H9 (cell line): ENCODE data around the gene SPTBN1. TPM values are rescaled to one million over a fixed set of nuclear protein-coding genes. Genes with fewer than 3 reads are reported as not detected.

Experiments used
- DNase-seq: peaks from one replicate; pipeline ENCODE4 v3.0.0-alpha.2; 2017
- H2AFZ ChIP-seq: one replicate; pipeline ENCODE4 v1.6.1; 2013; ENCODE audit warnings: mild to moderate bottlenecking, low read length, control low read depth, moderate library complexity
- H2AK5ac ChIP-seq: 2 replicates; pipeline ENCODE4 v1.6.1; 2013; ENCODE audit warnings: low read length, control low read depth, mixed read lengths; ENCODE audit not compliant: insufficient read length
- H2BK120ac ChIP-seq: one replicate; pipeline ENCODE4 v1.6.1; 2013; ENCODE audit warnings: low read depth, mild to moderate bottlenecking, low read length, control low read depth, inconsistent platforms; ENCODE audit not compliant: poor library complexity, severe bottlenecking
- H2BK12ac ChIP-seq: 2 replicates; pipeline ENCODE4 v1.6.1; 2013; ENCODE audit warnings: low read length, control low read depth, mixed read lengths, low read depth; ENCODE audit not compliant: insufficient read length
- H2BK15ac ChIP-seq: 2 replicates; pipeline ENCODE4 v1.6.1; 2013; ENCODE audit warnings: low read depth, low read length, control low read depth
- H2BK20ac ChIP-seq: one replicate; pipeline ENCODE4 v1.6.1; 2013; ENCODE audit warnings: low read depth, mild to moderate bottlenecking, low read length, control low read depth, inconsistent platforms; ENCODE audit not compliant: poor library complexity, severe bottlenecking
- H2BK5ac ChIP-seq: 2 replicates; pipeline ENCODE4 v1.6.1; 2013; ENCODE audit warnings: low read length, control low read depth, mixed read lengths; ENCODE audit not compliant: insufficient read length
- H3K14ac ChIP-seq: 2 replicates; pipeline ENCODE4 v1.6.1; 2013; ENCODE audit warnings: low read length, control low read depth; ENCODE audit not compliant: insufficient read depth
- H3K18ac ChIP-seq: 2 replicates; pipeline ENCODE4 v1.6.1; 2013; ENCODE audit warnings: low read depth, mild to moderate bottlenecking, mixed read lengths, low read length, control low read depth; ENCODE audit not compliant: insufficient read length
- H3K23ac ChIP-seq: 2 replicates; pipeline ENCODE4 v1.6.1; 2013; ENCODE audit warnings: low read length, control low read depth, mixed read lengths, low read depth; ENCODE audit not compliant: insufficient read length
- H3K23me2 ChIP-seq: 2 replicates; pipeline ENCODE4 v1.6.1; 2013; ENCODE audit warnings: low read depth, mild to moderate bottlenecking, mixed read lengths, low read length, control low read depth; ENCODE audit not compliant: insufficient read length, poor library complexity, severe bottlenecking
- H3K27ac ChIP-seq: 2 replicates; pipeline ENCODE4 v1.5.1; 2013; ENCODE audit warnings: low read length, control low read depth, mixed read lengths, low read depth; ENCODE audit not compliant: insufficient read length
- H3K27me3 ChIP-seq: 2 replicates; pipeline ENCODE4 v1.6.1; 2013; ENCODE audit warnings: low read length, control low read depth, inconsistent platforms; ENCODE audit not compliant: insufficient read depth
- H3K4ac ChIP-seq: 2 replicates; pipeline ENCODE4 v1.6.1; 2013; ENCODE audit warnings: low read depth, mild to moderate bottlenecking, control low read depth, inconsistent platforms, low read length, moderate library complexity
- H3K4me1 ChIP-seq: 2 replicates; pipeline ENCODE4 v1.6.1; 2013; ENCODE audit warnings: low read length, control low read depth, inconsistent platforms; ENCODE audit not compliant: insufficient read depth
- H3K4me2 ChIP-seq: 2 replicates; pipeline ENCODE4 v1.6.1; 2013; ENCODE audit warnings: low read length, control low read depth, mixed read lengths; ENCODE audit not compliant: insufficient read length, insufficient read depth
- H3K56ac ChIP-seq: 2 replicates; pipeline ENCODE4 v1.6.1; 2013; ENCODE audit warnings: low read depth, mild to moderate bottlenecking, mixed read lengths, low read length, control low read depth; ENCODE audit not compliant: insufficient read length
- H3K79me1 ChIP-seq: 2 replicates; pipeline ENCODE4 v1.6.1; 2013; ENCODE audit warnings: low read depth, mild to moderate bottlenecking, moderate library complexity, low read length, control low read depth, inconsistent platforms; ENCODE audit not compliant: insufficient read depth, poor library complexity, severe bottlenecking
- H3K79me2 ChIP-seq: 2 replicates; pipeline ENCODE4 v1.6.1; 2013; ENCODE audit warnings: low read length, control low read depth, inconsistent platforms; ENCODE audit not compliant: insufficient read depth
- H3K9ac ChIP-seq: 2 replicates; pipeline ENCODE4 v1.6.1; 2013; ENCODE audit warnings: low read length, control low read depth, mixed read lengths; ENCODE audit not compliant: insufficient read length; ENCODE audit errors: extremely low read depth
- H3K9me3 ChIP-seq: one replicate; pipeline ENCODE4 v1.6.1; 2013; ENCODE audit warnings: low read depth, low read length, inconsistent platforms; ENCODE audit not compliant: control insufficient read depth
- H3T11ph ChIP-seq: one replicate; pipeline ENCODE4 v1.6.1; 2013; ENCODE audit warnings: mild to moderate bottlenecking, low read length, control low read depth, inconsistent platforms
- H4K20me1 ChIP-seq: one replicate; pipeline ENCODE4 v1.6.1; 2013; ENCODE audit not compliant: control insufficient read depth, insufficient read length, insufficient read depth
- H4K5ac ChIP-seq: 2 replicates; pipeline ENCODE4 v1.6.1; 2013; ENCODE audit warnings: low read depth, mild to moderate bottlenecking, mixed read lengths, low read length, control low read depth; ENCODE audit not compliant: insufficient read length
- H4K8ac ChIP-seq: replicated peaks from 2 replicates; pipeline ENCODE4 v1.6.1; 2013; ENCODE audit warnings: low read length, control low read depth, mixed read lengths, low read depth; ENCODE audit not compliant: insufficient read length
- H4K91ac ChIP-seq: 2 replicates; pipeline ENCODE4 v1.6.1; 2013; ENCODE audit warnings: low read depth, mild to moderate bottlenecking, moderate library complexity, mixed read lengths, low read length, control low read depth; ENCODE audit not compliant: insufficient read length
- H3K27ac Mint-ChIP-seq, 3 experiments: 2 replicates in 2 of 3; 3 replicates in 1 of 3; pipeline ENCODE4 v1.8.0; 2020 to 2021; ENCODE audit warnings: mixed read lengths in 3 of 3, mild to moderate bottlenecking in 1 of 3, moderate library complexity in 1 of 3
- H3K27me3 Mint-ChIP-seq: 2 replicates; pipeline ENCODE4 v1.8.0; 2021; ENCODE audit warnings: low read depth, mild to moderate bottlenecking, moderate library complexity, mixed read lengths
- H3K36me3 Mint-ChIP-seq, 3 experiments: 2 replicates in 2 of 3; 3 replicates in 1 of 3; pipeline ENCODE4 v1.8.0; 2020 to 2021; ENCODE audit warnings: low read depth in 3 of 3, mixed read lengths in 3 of 3; ENCODE audit not compliant: insufficient read depth in 1 of 3
- H3K4me1 Mint-ChIP-seq, 2 experiments: 2 replicates each; pipeline ENCODE4 v1.8.0; 2020; ENCODE audit warnings: mixed read lengths in 2 of 2
- H3K4me3 Mint-ChIP-seq, 2 experiments: 2 replicates in 1 of 2; 3 replicates in 1 of 2; pipeline ENCODE4 v1.8.0; 2020 to 2021; ENCODE audit warnings: mild to moderate bottlenecking in 2 of 2, mixed read lengths in 2 of 2, moderate library complexity in 1 of 2
- H3K9me3 Mint-ChIP-seq, 2 experiments: 2 replicates in 1 of 2; 3 replicates in 1 of 2; pipeline ENCODE4 v1.8.0; 2020; ENCODE audit warnings: mild to moderate bottlenecking in 2 of 2, mixed read lengths in 2 of 2, moderate library complexity in 1 of 2
- WGBS: extraction: QIAGEN DNeasy Blood & Tissue Kit; methylation state at CpG from one replicate; pipeline ENCODE4 v1.1.7; 2013; ENCODE audit warnings: missing lambda C conversion rate, low lambda C conversion rate, mixed read lengths; ENCODE audit not compliant: insufficient read length; ENCODE audit errors: extremely low coverage; 5-methylcytosine and 5-hydroxymethylcytosine counted together
- total RNA-seq: library from RNA; stranded (reverse); gene quantifications from 2 replicates; pipeline ENCODE4 v1.2.1, GENCODE V29; 2021
- TF ChIP-seq, protein P1 (sequence below): fragments of 200-600 bp; sonication (generic); conservative IDR thresholded peaks from 3 replicates; pipeline ENCODE4 v1.8.0; 2021; ENCODE audit warnings: antibody characterized with exemption, mild to moderate bottlenecking

SPTBN1 gene
- total RNA-seq, 1 experiment from 2014 or later = 164 TPM

DNA sequence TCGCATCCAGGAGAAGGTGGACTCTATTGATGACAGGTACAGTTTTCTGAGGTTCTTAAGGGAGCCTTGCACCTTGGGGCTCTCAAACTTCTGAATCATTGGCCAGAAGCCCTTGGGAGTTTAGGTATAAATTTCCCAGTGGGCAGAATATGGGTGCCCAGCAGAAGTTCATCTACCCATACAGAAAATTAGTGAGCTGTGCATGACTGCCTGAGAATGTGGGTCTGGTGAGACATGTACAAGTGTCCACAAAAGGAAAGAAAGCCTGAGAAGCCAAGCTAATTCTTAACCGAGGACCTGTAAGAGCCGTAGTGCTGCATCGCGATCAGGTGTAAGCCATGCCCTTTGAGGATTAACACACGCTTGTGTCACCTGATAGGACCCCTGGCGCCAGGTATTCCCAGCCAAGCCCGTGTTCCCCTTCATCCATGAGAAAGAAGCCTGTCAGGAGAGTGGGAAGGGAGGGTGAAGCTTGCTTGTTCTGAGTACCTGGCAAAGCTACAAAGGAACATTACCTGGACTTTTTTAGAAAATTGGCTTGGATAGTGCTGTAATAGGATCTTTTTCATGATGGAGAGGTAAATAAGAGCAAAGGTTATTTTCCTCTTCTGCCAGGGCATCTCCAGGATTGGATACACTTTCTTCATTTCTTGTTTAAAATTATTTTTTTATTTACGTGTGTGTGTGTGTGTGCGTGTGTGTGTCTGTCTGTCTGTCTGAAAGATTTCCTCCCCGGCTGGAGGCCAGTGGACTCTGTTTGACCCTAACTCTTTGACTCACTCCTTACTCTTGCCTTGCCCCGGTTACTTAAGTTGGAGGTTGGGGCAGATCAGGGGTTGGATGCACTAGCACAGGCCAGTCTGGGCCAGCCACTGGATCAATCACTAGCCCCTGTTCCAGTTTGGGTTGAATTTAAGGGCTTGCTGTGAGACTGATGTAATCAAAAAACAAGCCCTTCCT lies 176.9 kb downstream of the SPTBN1 start:
- Histone ChIP-seq H3K56ac (no peak overlapping the region), H3K9ac (no peak overlapping the region), H3K27me3 (no peaks in the 10 kb centered on the region), H2AFZ (no peak overlapping the region), H2BK120ac (no peak overlapping the region), H2BK20ac (no peak overlapping the region), H3K4ac (no peak overlapping the region), H4K20me1 (peaks cover 4% of the 10 kb centered on the region), H4K8ac (no peak overlapping the region), H3K27ac (no peak overlapping the region), H3K9me3 (no peaks in the 10 kb centered on the region), H2AK5ac (no peak overlapping the region), H3K14ac (no peak overlapping the region), H3K4me1 (no peaks in the 10 kb centered on the region), H2BK15ac (no peak overlapping the region), H3T11ph (no peak overlapping the region), H3K79me2 (no peaks in the 10 kb centered on the region), H3K18ac (no peak overlapping the region), H3K79me1 (no peaks in the 10 kb centered on the region), H4K5ac (no peak overlapping the region), H3K23ac (no peak overlapping the region), H3K23me2 (no peaks in the 10 kb centered on the region), H2BK5ac (no peak overlapping the region), H3K4me2 (no peak overlapping the region), H4K91ac (no peak overlapping the region), H2BK12ac (no peak overlapping the region)
- no CpG with 5 or more reads among the region's 12 CpGs for WGBS
- no peaks in the 10 kb centered on the region for H3K27me3 Mint-ChIP-seq
- peak overlapping the region; percentile 25 to 59 (median 27); a peak in 3 of 7 replicates for H3K27ac Mint-ChIP-seq
- H3K4me3 Mint-ChIP-seq = no peak overlapping the region
- H3K36me3 Mint-ChIP-seq = peaks cover 47 to 91% (median 90%) of the 10 kb centered on the region in 3 experiments; a peak in 6 of 7 replicates
- TF ChIP-seq, protein P1, sequence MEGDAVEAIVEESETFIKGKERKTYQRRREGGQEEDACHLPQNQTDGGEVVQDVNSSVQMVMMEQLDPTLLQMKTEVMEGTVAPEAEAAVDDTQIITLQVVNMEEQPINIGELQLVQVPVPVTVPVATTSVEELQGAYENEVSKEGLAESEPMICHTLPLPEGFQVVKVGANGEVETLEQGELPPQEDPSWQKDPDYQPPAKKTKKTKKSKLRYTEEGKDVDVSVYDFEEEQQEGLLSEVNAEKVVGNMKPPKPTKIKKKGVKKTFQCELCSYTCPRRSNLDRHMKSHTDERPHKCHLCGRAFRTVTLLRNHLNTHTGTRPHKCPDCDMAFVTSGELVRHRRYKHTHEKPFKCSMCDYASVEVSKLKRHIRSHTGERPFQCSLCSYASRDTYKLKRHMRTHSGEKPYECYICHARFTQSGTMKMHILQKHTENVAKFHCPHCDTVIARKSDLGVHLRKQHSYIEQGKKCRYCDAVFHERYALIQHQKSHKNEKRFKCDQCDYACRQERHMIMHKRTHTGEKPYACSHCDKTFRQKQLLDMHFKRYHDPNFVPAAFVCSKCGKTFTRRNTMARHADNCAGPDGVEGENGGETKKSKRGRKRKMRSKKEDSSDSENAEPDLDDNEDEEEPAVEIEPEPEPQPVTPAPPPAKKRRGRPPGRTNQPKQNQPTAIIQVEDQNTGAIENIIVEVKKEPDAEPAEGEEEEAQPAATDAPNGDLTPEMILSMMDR = no peak
- no peak for DNase-seq
- H3K9me3 Mint-ChIP-seq = no peaks in the 10 kb centered on the region
- H3K4me1 Mint-ChIP-seq = no peaks in the 10 kb centered on the region; a peak in 1 of 4 replicates
